ENCODE measurements around the gene ZC3H11A.

Gene ZC3H11A

DNA sequence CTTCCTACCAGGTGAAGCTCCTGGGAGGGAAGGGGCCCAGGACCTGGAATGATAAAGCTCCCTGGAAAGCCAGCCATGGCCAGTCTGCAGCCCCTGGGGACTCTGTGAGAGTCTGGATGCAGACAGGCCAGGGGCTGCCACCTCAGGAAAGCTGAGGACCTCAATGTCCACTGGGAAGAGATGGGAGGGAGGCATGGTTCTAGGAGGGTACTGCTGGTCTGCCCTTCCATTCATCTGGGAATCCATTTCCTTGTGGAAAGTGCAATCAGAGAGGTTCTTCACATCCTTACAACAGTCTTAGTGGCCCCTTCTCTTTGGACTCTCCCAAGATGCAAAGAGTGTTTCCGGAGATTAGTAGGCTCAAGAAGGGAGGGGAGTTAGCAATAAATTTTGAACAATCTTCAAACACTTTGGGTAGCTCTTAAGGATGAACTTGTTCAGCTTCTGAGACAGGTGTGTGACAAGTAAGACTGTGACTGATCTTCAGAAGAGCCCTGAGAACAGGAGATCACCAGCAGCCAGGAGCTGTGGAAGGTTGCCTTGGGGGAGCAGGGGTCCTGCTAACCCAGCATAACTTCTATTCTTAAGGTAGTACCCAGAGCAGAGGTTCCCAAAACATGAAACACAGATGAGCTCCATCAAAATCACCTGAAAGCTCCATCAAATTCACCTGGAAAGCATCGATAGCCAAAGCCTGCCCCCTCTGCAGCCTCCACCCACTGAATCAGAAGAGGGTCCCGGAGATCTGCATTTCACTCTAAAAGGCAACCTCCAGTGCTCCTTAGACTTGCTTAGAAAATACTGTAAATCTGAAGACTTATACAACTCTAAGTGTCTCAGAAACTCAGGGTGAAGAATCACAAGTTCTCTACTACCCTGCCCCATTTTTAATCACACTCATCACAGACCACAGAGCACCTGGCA is 31.1 kb upstream of the ZC3H11A start:
- H3K4me3 ChIP-seq (ENCODE audit: low read depth, low read length) = no peak overlapping the region
- no peaks in the 10 kb centered on the region for H3K9me3 ChIP-seq (ENCODE audit: control insufficient read depth, insufficient read depth, low read depth, low read length)
- H3K36me3 ChIP-seq (ENCODE audit: control insufficient read depth, insufficient read depth, low read length) = no peaks in the 10 kb centered on the region
- H3K27ac ChIP-seq (ENCODE audit: low read depth, low read length) = no peak overlapping the region
- H3K9ac ChIP-seq (ENCODE audit: low read length) = no peak overlapping the region
- no peaks in the 10 kb centered on the region; the same call in 1 of the 2 replicates for H3K4me1 ChIP-seq (ENCODE audit: control insufficient read depth, insufficient read depth, low read length)
- H3K27me3 ChIP-seq (ENCODE audit: control insufficient read depth, insufficient read depth, low read length) = no peaks in the 10 kb centered on the region

DNA sequence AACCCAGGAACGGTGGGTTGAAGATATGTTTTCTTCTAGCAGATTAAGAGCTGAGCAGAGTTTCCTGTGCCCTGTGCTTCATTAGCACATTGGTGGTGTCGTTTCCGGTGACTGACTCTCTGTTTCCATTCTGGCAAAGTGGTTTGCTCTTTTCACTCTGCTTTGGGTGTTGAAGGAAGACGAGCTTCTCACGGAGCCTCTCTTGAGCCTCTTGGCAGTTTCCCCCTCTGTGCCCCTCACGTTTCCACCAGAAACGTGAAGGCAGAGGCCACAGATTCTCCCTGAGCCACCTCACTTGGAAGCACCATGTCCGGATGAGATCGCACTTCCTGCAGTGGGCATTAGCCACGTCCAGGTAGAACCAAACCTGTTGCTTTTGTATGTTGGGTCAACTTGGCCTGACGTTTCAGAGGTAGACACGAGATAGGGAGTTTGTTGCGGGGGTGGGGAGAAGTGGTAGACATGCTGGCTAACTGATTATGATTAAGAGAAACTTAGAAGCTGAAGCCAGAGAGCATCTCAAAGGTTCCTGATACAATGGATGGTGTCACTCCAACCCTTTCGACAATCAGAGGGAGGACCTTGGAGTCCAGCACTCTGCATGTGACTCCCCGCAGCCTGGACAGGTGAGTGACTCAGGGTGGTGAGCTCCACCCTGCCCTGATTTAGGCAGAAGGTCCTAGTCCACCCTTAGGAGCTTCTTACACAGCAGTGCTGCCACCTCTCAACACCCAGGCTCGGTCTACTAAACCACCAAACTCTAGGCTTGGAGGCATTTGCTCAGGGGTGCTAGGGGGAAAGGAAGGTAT is 30.2 kb upstream of the ZC3H11A start, which contains the start of gene LAX1:
Gene LAX1 (plus strand): TSS at position 155 of the 809 bp plus-strand sequence. CDS start 383 bp downstream, at position 538.
- Histone ChIP-seq H3K27ac (ENCODE audit: low read depth, low read length) (no peak within 1 kb of the TSS), H3K9me3 (ENCODE audit: control insufficient read depth, insufficient read depth, low read depth, low read length) (no peaks in the 10 kb centered on the region), H3K36me3 (ENCODE audit: control insufficient read depth, insufficient read depth, low read length) (no peaks in the 10 kb centered on the region), H3K4me3 (ENCODE audit: low read depth, low read length) (no peak within 1 kb of the TSS), H3K4me1 (ENCODE audit: control insufficient read depth, insufficient read depth, low read length) (no peaks in the 10 kb centered on the region; the same call in 1 of the 2 replicates), H3K9ac (ENCODE audit: low read length) (no peak within 1 kb of the TSS), H3K27me3 (ENCODE audit: control insufficient read depth, insufficient read depth, low read length) (no peaks in the 10 kb centered on the region)

DNA sequence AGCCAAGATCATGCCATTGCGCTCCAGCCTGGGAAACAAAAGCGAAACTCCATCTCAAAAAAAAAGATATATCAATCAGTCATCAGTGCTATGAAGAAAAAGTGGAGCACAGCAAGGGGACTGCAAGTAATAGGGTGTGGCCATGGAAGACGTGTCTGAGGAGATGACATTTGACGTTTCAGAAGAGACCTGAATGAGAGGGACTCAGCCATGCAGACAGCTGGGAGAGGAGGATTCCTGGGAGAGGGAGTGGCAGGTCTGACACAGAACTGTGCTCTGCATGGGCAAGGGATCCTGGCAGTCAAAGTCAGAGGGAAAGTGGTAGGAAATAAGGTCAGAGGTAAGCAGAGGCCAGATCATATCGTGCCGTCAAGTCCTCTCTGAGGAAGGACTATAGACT is 27.2 kb upstream of the ZC3H11A start:
- no peak overlapping the region for H3K4me3 ChIP-seq (ENCODE audit: low read depth, low read length)
- no peaks in the 10 kb centered on the region for H3K9me3 ChIP-seq (ENCODE audit: control insufficient read depth, insufficient read depth, low read depth, low read length)

DNA sequence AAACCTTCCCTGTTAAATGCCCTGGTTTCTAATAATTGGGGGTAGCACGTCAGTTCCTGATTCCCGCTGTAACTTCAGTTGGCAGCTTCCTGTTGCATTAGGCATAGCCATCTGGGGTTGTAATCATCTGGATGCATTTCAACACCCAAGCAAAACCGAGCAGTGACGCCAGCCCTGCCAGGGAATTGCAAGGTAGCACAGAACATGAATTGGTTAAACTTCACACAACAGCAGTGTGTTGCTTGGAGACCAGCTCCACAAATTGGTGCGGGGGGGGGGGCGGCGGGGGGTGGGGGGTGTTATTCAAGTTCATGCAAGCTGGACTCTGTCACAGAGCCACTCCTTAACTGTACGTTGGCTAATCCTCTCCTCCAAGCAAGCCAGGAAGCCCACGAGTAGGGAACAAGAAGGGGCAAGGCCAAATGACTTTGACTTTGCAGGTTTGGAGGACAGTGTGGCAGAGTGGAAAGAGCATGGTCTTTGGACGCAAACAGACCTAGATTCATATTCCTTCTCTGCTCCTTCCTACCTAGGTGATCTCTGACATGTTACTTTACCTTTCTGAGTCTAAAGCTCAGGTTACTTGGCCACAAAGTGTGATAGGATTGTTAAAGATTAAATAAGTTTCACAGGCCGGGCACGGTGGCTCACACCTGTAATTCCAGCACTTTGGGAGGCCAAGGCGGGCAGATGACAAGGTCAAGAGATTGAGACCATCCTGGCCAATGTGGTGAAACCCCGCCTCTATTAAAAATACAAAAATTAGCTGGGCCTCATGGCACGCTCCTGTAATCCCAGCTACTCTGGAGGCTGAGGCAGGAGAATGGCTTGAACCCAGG is 25.7 kb upstream of the ZC3H11A start:
- Histone ChIP-seq H3K9ac (ENCODE audit: low read length) (no peak overlapping the region), H3K27ac (ENCODE audit: low read depth, low read length) (no peak overlapping the region), H3K9me3 (ENCODE audit: control insufficient read depth, insufficient read depth, low read depth, low read length) (no peaks in the 10 kb centered on the region), H3K36me3 (ENCODE audit: control insufficient read depth, insufficient read depth, low read length) (no peaks in the 10 kb centered on the region), H3K4me3 (ENCODE audit: low read depth, low read length) (no peak overlapping the region), H3K27me3 (ENCODE audit: control insufficient read depth, insufficient read depth, low read length) (no peaks in the 10 kb centered on the region), H3K4me1 (ENCODE audit: control insufficient read depth, insufficient read depth, low read length) (no peaks in the 10 kb centered on the region; the same call in 1 of the 2 replicates)

More for the DNA sequence above, 27.2 kb upstream of the ZC3H11A start:
- H3K9ac ChIP-seq (ENCODE audit: low read length) = no peak overlapping the region
- H3K27ac ChIP-seq (ENCODE audit: low read depth, low read length) = no peak overlapping the region
- H3K4me1 ChIP-seq (ENCODE audit: control insufficient read depth, insufficient read depth, low read length) = no peaks in the 10 kb centered on the region; the same call in 1 of the 2 replicates
- no peaks in the 10 kb centered on the region for H3K27me3 ChIP-seq (ENCODE audit: control insufficient read depth, insufficient read depth, low read length)
- H3K36me3 ChIP-seq (ENCODE audit: control insufficient read depth, insufficient read depth, low read length) = no peaks in the 10 kb centered on the region

DNA sequence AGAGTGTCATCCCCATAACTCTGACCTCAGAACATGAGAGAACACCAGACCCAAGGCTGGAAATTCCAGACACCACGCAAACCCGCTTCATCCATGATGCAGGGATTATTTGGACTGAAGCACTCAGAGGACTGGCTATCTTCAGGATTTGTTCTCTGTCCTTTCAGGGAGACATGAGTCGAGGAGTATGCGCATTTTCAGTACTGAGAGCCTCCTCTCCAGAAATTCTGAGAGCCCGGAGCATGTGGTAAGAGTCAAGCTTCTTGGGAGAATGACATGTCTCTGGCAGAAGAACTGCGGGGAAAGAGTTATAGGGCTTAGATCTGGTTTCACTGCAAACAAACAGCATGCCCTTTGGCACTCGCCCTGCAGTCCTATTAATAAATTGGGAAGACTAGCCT is 23.5 kb upstream of the ZC3H11A start:
- Histone ChIP-seq H3K27ac (ENCODE audit: low read depth, low read length) (no peak overlapping the region), H3K36me3 (ENCODE audit: control insufficient read depth, insufficient read depth, low read length) (no peaks in the 10 kb centered on the region), H3K4me3 (ENCODE audit: low read depth, low read length) (no peak overlapping the region), H3K27me3 (ENCODE audit: control insufficient read depth, insufficient read depth, low read length) (no peaks in the 10 kb centered on the region), H3K9me3 (ENCODE audit: control insufficient read depth, insufficient read depth, low read depth, low read length) (no peaks in the 10 kb centered on the region), H3K4me1 (ENCODE audit: control insufficient read depth, insufficient read depth, low read length) (no peaks in the 10 kb centered on the region; the same call in 1 of the 2 replicates), H3K9ac (ENCODE audit: low read length) (no peak overlapping the region)

DNA sequence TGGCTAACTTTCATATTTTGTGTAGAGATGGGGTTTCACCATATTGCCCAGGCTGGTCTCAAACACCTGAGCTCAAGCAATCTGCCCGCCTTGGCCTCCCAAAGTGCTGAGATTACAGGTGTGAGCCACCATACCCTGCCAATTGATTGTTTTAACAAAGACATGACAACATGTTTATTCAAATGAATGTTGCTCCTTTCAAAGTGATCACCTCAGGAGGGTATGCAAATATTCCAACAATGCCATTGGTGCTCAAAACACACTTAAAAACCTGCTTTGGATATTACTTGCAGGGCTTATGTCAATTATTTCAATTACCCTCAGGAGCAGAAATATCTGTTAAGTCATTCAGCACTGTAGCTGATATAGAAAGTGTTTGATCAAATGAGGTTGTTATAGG is 22.6 kb upstream of the ZC3H11A start:
- no peak overlapping the region for H3K4me3 ChIP-seq (ENCODE audit: low read depth, low read length)
- no peak overlapping the region for H3K9ac ChIP-seq (ENCODE audit: low read length)
- H3K9me3 ChIP-seq (ENCODE audit: control insufficient read depth, insufficient read depth, low read depth, low read length) = no peaks in the 10 kb centered on the region
- no peaks in the 10 kb centered on the region; the same call in 1 of the 2 replicates for H3K4me1 ChIP-seq (ENCODE audit: control insufficient read depth, insufficient read depth, low read length)
- H3K36me3 ChIP-seq (ENCODE audit: control insufficient read depth, insufficient read depth, low read length) = no peaks in the 10 kb centered on the region
- H3K27ac ChIP-seq (ENCODE audit: low read depth, low read length) = no peak overlapping the region
- no peaks in the 10 kb centered on the region for H3K27me3 ChIP-seq (ENCODE audit: control insufficient read depth, insufficient read depth, low read length)

DNA sequence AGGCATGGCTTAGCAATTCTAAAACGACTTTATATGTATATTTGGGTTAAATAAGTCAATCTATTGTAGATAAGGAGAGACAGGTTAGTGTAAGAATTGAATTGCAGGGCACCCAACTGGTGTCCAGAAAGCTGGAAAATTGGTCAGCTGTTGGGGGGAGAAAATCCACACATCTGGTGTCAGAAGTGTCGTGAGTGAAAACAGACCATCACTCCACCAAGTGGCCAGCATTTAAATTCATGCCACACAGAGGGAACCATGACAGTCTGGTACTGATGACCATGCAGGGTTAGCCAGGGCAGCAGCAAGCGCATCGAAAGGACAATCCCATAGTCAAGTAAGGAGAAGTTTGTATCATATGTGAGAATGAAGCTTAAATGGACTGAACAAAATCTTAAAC is 18.8 kb upstream of the ZC3H11A start:
- Histone ChIP-seq H3K36me3 (ENCODE audit: control insufficient read depth, insufficient read depth, low read length) (no peaks in the 10 kb centered on the region), H3K4me3 (ENCODE audit: low read depth, low read length) (no peak overlapping the region), H3K9me3 (ENCODE audit: control insufficient read depth, insufficient read depth, low read depth, low read length) (no peaks in the 10 kb centered on the region)

DNA sequence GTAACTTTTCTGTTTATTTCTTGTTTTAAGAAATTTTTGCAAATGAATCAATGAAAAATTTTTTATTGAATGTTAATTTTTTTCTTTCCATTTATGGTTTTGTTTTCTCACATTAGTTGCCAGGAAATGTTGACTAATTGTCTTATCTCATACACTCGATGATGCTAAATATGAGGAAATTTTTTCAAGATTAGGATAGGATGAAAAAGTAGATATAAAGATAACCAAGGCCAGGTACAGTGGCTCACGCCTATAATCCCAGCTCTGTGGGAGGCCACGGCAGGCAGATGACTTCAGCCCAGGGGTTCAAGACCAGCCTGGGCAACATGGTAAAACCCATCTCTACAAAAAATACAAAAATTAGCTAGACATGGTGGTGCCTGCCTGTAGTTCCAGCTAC is 17.8 kb upstream of the ZC3H11A start:
- H3K9me3 ChIP-seq (ENCODE audit: control insufficient read depth, insufficient read depth, low read depth, low read length) = no peaks in the 10 kb centered on the region
- H3K9ac ChIP-seq (ENCODE audit: low read length) = no peak overlapping the region
- no peaks in the 10 kb centered on the region for H3K27me3 ChIP-seq (ENCODE audit: control insufficient read depth, insufficient read depth, low read length)
- no peak overlapping the region for H3K27ac ChIP-seq (ENCODE audit: low read depth, low read length)
- H3K4me1 ChIP-seq (ENCODE audit: control insufficient read depth, insufficient read depth, low read length) = no peaks in the 10 kb centered on the region; the same call in 1 of the 2 replicates
- no peak overlapping the region for H3K4me3 ChIP-seq (ENCODE audit: low read depth, low read length)
- H3K36me3 ChIP-seq (ENCODE audit: control insufficient read depth, insufficient read depth, low read length) = no peaks in the 10 kb centered on the region

More for the DNA sequence above, 18.8 kb upstream of the ZC3H11A start:
- H3K27ac ChIP-seq (ENCODE audit: low read depth, low read length) = no peak overlapping the region
- H3K27me3 ChIP-seq (ENCODE audit: control insufficient read depth, insufficient read depth, low read length) = no peaks in the 10 kb centered on the region
- H3K9ac ChIP-seq (ENCODE audit: low read length) = no peak overlapping the region
- no peaks in the 10 kb centered on the region; the same call in 1 of the 2 replicates for H3K4me1 ChIP-seq (ENCODE audit: control insufficient read depth, insufficient read depth, low read length)

DNA sequence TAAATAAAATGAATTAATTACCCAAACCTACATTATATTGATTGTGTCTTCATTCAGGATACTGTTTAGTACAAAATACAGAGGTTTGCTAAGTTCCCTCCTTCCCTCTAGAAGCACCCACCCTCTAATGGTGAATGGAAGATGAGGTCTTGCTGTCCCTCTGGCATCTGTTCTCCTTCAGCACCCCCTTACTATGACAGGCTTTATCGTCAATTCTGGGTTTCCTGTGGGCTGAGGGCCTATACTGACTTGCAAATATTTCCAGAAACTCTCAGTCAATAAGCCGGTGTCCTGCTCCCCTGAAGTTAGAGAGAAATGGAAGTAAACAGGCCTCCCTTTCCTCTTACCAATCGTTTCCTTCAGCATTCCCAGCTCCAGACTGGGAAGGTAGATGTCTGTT is 17.3 kb upstream of the ZC3H11A start:
- Histone ChIP-seq H3K4me1 (ENCODE audit: control insufficient read depth, insufficient read depth, low read length) (no peaks in the 10 kb centered on the region; the same call in 1 of the 2 replicates), H3K9ac (ENCODE audit: low read length) (no peak overlapping the region), H3K27ac (ENCODE audit: low read depth, low read length) (no peak overlapping the region), H3K36me3 (ENCODE audit: control insufficient read depth, insufficient read depth, low read length) (no peaks in the 10 kb centered on the region), H3K4me3 (ENCODE audit: low read depth, low read length) (no peak overlapping the region), H3K27me3 (ENCODE audit: control insufficient read depth, insufficient read depth, low read length) (no peaks in the 10 kb centered on the region), H3K9me3 (ENCODE audit: control insufficient read depth, insufficient read depth, low read depth, low read length) (no peaks in the 10 kb centered on the region)

DNA sequence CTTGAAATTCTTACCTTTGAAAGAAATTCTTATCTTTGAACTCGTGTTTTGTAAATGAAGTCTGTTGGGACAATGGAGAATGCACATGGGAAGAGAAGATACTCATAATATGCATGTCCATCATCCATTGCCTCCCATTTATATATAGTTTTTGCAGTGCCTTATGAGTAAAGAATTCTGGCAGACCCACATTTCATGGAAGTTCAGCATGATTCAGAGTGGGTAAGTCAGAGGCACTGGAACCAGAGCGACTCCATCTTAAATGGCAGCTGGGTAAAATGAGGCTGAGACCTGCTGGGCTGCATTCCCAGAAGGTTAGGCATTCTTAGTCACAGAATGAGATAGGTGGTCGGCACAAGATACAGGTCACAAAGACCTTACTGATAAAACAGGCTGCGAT is 16.6 kb upstream of the ZC3H11A start:
- Histone ChIP-seq H3K27me3 (ENCODE audit: control insufficient read depth, insufficient read depth, low read length) (no peaks in the 10 kb centered on the region), H3K4me3 (ENCODE audit: low read depth, low read length) (no peak overlapping the region), H3K4me1 (ENCODE audit: control insufficient read depth, insufficient read depth, low read length) (peaks cover 3% of the 10 kb centered on the region), H3K9ac (ENCODE audit: low read length) (no peak overlapping the region), H3K36me3 (ENCODE audit: control insufficient read depth, insufficient read depth, low read length) (no peaks in the 10 kb centered on the region), H3K27ac (ENCODE audit: low read depth, low read length) (no peak overlapping the region), H3K9me3 (ENCODE audit: control insufficient read depth, insufficient read depth, low read depth, low read length) (no peaks in the 10 kb centered on the region)

All from HUES6 (cell line).